Upper lobe of right lung (tissue), 1 donor: ENCODE results near the gene B3GNT9. TPM values are rescaled to one million over a fixed set of nuclear protein-coding genes. Genes with fewer than 3 reads are reported as not detected.

Source experiments
- ATAC-seq: fragments of 200-7000 bp; cut with Tn5 transposase; one replicate; pipeline ENCODE4 v1.9.1; 2020; ENCODE audit warnings: mild to moderate bottlenecking, moderate library complexity
- DNase-seq: peaks from one replicate; pipeline ENCODE4 v3.0.0-alpha.2; 2020
- H3K27ac ChIP-seq: fragments of 200-600 bp; one replicate; pipeline ENCODE4 v1.8.0; 2022
- H3K27me3 ChIP-seq: fragments of 200-600 bp; one replicate; pipeline ENCODE4 v1.8.0; 2022; ENCODE audit warnings: mild to moderate bottlenecking
- H3K36me3 ChIP-seq: fragments of 200-600 bp; one replicate; pipeline ENCODE4 v1.8.0; 2022
- H3K4me1 ChIP-seq: fragments of 200-600 bp; one replicate; pipeline ENCODE4 v1.8.0; 2022
- H3K4me3 ChIP-seq: fragments of 200-600 bp; one replicate; pipeline ENCODE4 v1.8.0; 2022; ENCODE audit warnings: mild to moderate bottlenecking
- H3K9me3 ChIP-seq: fragments of 200-600 bp; one replicate; pipeline ENCODE4 v1.8.0; 2022
- CTCF ChIP-seq: fragments of 200-600 bp; IDR thresholded peaks from one replicate; pipeline ENCODE4 v1.8.0; 2022; ENCODE audit warnings: antibody characterized with exemption
- intact Hi-C: fragments of 100-400 bp; cut with DNase I; formaldehyde crosslinking; loops from one replicate; pipeline ENCODE4 v1.11.0; 2022
- total RNA-seq: library from RNA; stranded (reverse); fragmentation: NEBNext Ultra II Directional; extraction: Animal tissue kit (Norgen Biotek cat#: 25700); gene quantifications from one replicate; pipeline ENCODE4 v1.2.1, GENCODE V29; 2021
- donor health status: DM: no; HTN: yes; CAD: no; lungs with severe emphysema.

Gene B3GNT9
- total RNA-seq, 1 donor from 2014 or later: 19.3 TPM

- DNase-seq (peak; percentile 95), ATAC-seq (peak; percentile 80)
- peak; percentile 37 for TF ChIP-seq CTCF
- no peaks in the 10 kb centered on the region for H3K36me3 ChIP-seq
- H3K27ac ChIP-seq: peak overlapping the region; percentile 83
- H3K4me3 ChIP-seq: peak overlapping the region; percentile 53
- no peaks in the 10 kb centered on the region for H3K27me3 ChIP-seq
- no peaks in the 10 kb centered on the region for H3K9me3 ChIP-seq
- intact Hi-C loops: no loop called here
- peaks cover 65% of the 10 kb centered on the region for H3K4me1 ChIP-seq
Measured at GRCh38 chr16:67173808-67174705, 23.3 kb upstream of the B3GNT9 start.

- Histone ChIP-seq H3K27ac (peak overlapping the region; percentile 83), H3K9me3 (no peaks in the 10 kb centered on the region), H3K36me3 (no peaks in the 10 kb centered on the region), H3K4me3 (peak overlapping the region; percentile 53), H3K27me3 (no peaks in the 10 kb centered on the region), H3K4me1 (peaks cover 62% of the 10 kb centered on the region)
- ATAC-seq (no peak), DNase-seq (no peak)
- no peak for TF ChIP-seq CTCF
- intact Hi-C loops: no loop called here
Measured at GRCh38 chr16:67173323-67173722, 22.5 kb upstream of the B3GNT9 start.

GRCh38 chr16:67170949-67171649, 20.3 kb upstream of the B3GNT9 start:
- Histone ChIP-seq H3K4me3 (peak overlapping the region; percentile 57), H3K27ac (peak overlapping the region; percentile 93), H3K36me3 (no peaks in the 10 kb centered on the region), H3K9me3 (no peaks in the 10 kb centered on the region), H3K27me3 (no peaks in the 10 kb centered on the region), H3K4me1 (peaks cover 52% of the 10 kb centered on the region)
- DNase-seq (no peak), ATAC-seq (peak; percentile 4)
- intact Hi-C loops: no loop called here
- no peak for TF ChIP-seq CTCF

GRCh38 chr16:67170168-67170948, 19.6 kb upstream of the B3GNT9 start, which contains the start of gene NOL3:
TSS of gene NOL3 (plus strand) at chr16:67170538.
- H3K27ac ChIP-seq: peak within 1 kb of the TSS; percentile 93
- ATAC-seq (peak; percentile 70), DNase-seq (peak; percentile 94)
- peak within 1 kb of the TSS; percentile 57 for H3K4me3 ChIP-seq
- H3K4me1 ChIP-seq: peaks cover 56% of the 10 kb centered on the region
- TF ChIP-seq CTCF: no peak
- H3K9me3 ChIP-seq: no peaks in the 10 kb centered on the region
- no peaks in the 10 kb centered on the region for H3K36me3 ChIP-seq
- no peaks in the 10 kb centered on the region for H3K27me3 ChIP-seq
- intact Hi-C loops: no loop called here

- H3K4me3 ChIP-seq: peak overlapping the region; percentile 57
- peak; percentile 62 for TF ChIP-seq CTCF
- peak overlapping the region; percentile 93 for H3K27ac ChIP-seq
- ATAC-seq: no peak
- H3K27me3 ChIP-seq: peaks cover 5% of the 10 kb centered on the region
- intact Hi-C loops: no loop called here
- H3K36me3 ChIP-seq: no peaks in the 10 kb centered on the region
- peaks cover 56% of the 10 kb centered on the region for H3K4me1 ChIP-seq
- H3K9me3 ChIP-seq: no peaks in the 10 kb centered on the region
- no peak for DNase-seq
Measured at GRCh38 chr16:67169642-67170167, 18.9 kb upstream of the B3GNT9 start.
